Measurements from ENCODE around the gene MMP1. TPM values are rescaled to one million over a fixed set of nuclear protein-coding genes. Genes with fewer than 3 reads are reported as not detected.

The MMP1 gene
- total and polyA plus RNA-seq, 2 of the 13 experiments (the other 11 are each of a cell fraction or from before 2014, with no cell fraction given), result 0.09 to 0.21 TPM

GRCh38 chr11:102809971-102810370 is 12.0 kb upstream of the MMP1 start (continued):
- TF ChIP-seq MTF1 (CRISPR knock-in tag; IDR thresholded peaks at IDR 0.05) (no peak), NFIC (IDR thresholded peaks at IDR 0.05; ENCODE audit: low read length) (no peak), SNAPC2 (CRISPR knock-in tag; IDR thresholded peaks at IDR 0.05) (no peak), PBX3 (CRISPR knock-in tag; IDR thresholded peaks at IDR 0.05; ENCODE audit: borderline replicate concordance) (no peak), SUZ12 (IDR thresholded peaks at IDR 0.05; ENCODE audit: low read depth, low read length) (no peak), NFE2L2 (IDR thresholded peaks at IDR 0.05; ENCODE audit: low read length) (no peak)

GRCh38 chr11:102807921-102808320 is 10.0 kb upstream of the MMP1 start:
- Histone ChIP-seq H3K79me2 (ENCODE audit: insufficient read depth, low read length) (no peaks in the 10 kb centered on the region), H3K4me2 (ENCODE audit: low read depth, low read length) (peak overlapping the region; percentile 31; the same call in 1 of the 2 replicates), H3K4me1 (ENCODE audit: insufficient read depth, low read length) (no peaks in the 10 kb centered on the region), H3K36me3 (replicated peaks in 1 of 2; ENCODE audit: control insufficient read depth in 1 of 2, insufficient read depth in 2 of 2, low read length in 2 of 2) (no peaks in the 10 kb centered on the region), H2AFZ (ENCODE audit: low read length) (no peak overlapping the region), H3K27ac (ENCODE audit: extremely low read length, insufficient read depth, low read length) (no peak overlapping the region), H3K9ac (ENCODE audit: insufficient read depth, low read depth, low read length) (no peak overlapping the region), H3K9me3 (ENCODE audit: low read length) (no peaks in the 10 kb centered on the region), H4K20me1 (ENCODE audit: insufficient read depth, low read length) (no peaks in the 10 kb centered on the region), H3K4me3 (replicated peaks in 1 of 3; ENCODE audit: insufficient read depth in 1 of 3, low read depth in 2 of 3, low read length in 3 of 3) (peak overlapping the region in 1 of 3 experiments; percentile 37; a peak in 1 of 6 replicates), H3K27me3 (ENCODE audit: control insufficient read depth in 1 of 2, insufficient read depth in 2 of 2, low read length in 2 of 2) (peaks cover 0 to 4% of the 10 kb centered on the region in 2 experiments; a peak in 2 of 5 replicates)
- DNase-seq (ENCODE audit: low spot score) (peak; percentile 37), FAIRE-seq (peak; percentile 15), ATAC-seq (peak; percentile 100)
- TF ChIP-seq KLF6 (CRISPR knock-in tag; IDR thresholded peaks at IDR 0.05), result no peak
- peak; percentile 65 for TF ChIP-seq CTCF (CRISPR knock-in tag; IDR thresholded peaks at IDR 0.05)
- peak; percentile 58; the same call in 1 of the 2 replicates for TF ChIP-seq TFAP4 (IDR thresholded peaks at IDR 0.05; ENCODE audit: borderline replicate concordance, low read depth)
- TF ChIP-seq ZNF280B (CRISPR knock-in tag; IDR thresholded peaks at IDR 0.05; ENCODE audit: borderline replicate concordance), result 0 out of 2 replicates have a peak, but pooled peaks have one; percentile 18
- TF ChIP-seq XRCC5 (optimal IDR thresholded peaks at IDR 0.05; ENCODE audit: low read length), result peak; percentile 79
- no peak for TF ChIP-seq FOXO1 (CRISPR knock-in tag; IDR thresholded peaks at IDR 0.05)
- no peak for TF ChIP-seq SP140L (CRISPR knock-in tag; IDR thresholded peaks at IDR 0.05; ENCODE audit: borderline replicate concordance)
- TF ChIP-seq STAG1 (CRISPR knock-in tag; IDR thresholded peaks at IDR 0.05), result peak; percentile 65
- TF ChIP-seq ZFP91 (CRISPR knock-in tag; IDR thresholded peaks at IDR 0.05; ENCODE audit: borderline replicate concordance), result 0 out of 2 replicates have a peak, but pooled peaks have one; percentile 24
- TF ChIP-seq CHCHD3 (CRISPR knock-in tag; IDR thresholded peaks at IDR 0.05), result no peak
- no peak for TF ChIP-seq HOXA7 (CRISPR knock-in tag; IDR thresholded peaks at IDR 0.05)
- no TSS peak for BruUV-seq (replicated peaks)
- intact Hi-C loops (cut with micrococcal nuclease; ENCODE audit: unreplicated experiment), result loop anchor here (10.0 kb wide), 1 partner anchor 247 kb away; no protein-coding TSS in a partner anchor
- CTCF ChIA-PET (ENCODE audit: low intra/inter-chr PET ratio, low total read pairs), result no interaction called here
- in situ Hi-C loops (cut with HindIII; ENCODE audit: extremely low pct_ligation_motif_present, low pct_unique_long_range_greater_than_20kb), result loop anchor here (10.0 kb wide), 1 partner anchor 127 kb away; no protein-coding TSS in a partner anchor
- POLR2A ChIA-PET, result no interaction called here
- 19% methylated on average over 13 of the region's 19 CpGs for WGBS (ENCODE audit: low lambda C conversion rate)

Data from HepG2 (cell line).